ACC112 (cell line): ENCODE measurements around the gene UGCG.

ENCODE experiments used
- H2AFZ ChIP-seq: fragments of 200-600 bp; sonication (generic); one replicate; pipeline ENCODE4 v1.6.0; 2017; ENCODE audit warnings: antibody characterized with exemption, low read length; ENCODE audit not compliant: unreplicated experiment
- H3K27ac ChIP-seq: fragments of 200-600 bp; sonication (generic); 2 replicates; pipeline ENCODE4 v1.5.1; 2014; ENCODE audit warnings: low read depth, mild to moderate bottlenecking, antibody characterized with exemption, low read length, moderate library complexity
- H3K27me3 ChIP-seq: fragments of 200-600 bp; sonication (generic); 2 replicates; pipeline ENCODE4 v1.6.1; 2014; ENCODE audit warnings: mild to moderate bottlenecking, antibody characterized with exemption, low read length, moderate library complexity, mixed read lengths; ENCODE audit not compliant: insufficient read depth
- H3K36me3 ChIP-seq: fragments of 200-600 bp; sonication (generic); 2 replicates; pipeline ENCODE4 v1.6.1; 2016; ENCODE audit warnings: mild to moderate bottlenecking, antibody characterized with exemption, low read length, moderate library complexity, mixed read lengths; ENCODE audit not compliant: insufficient read depth
- H3K4me1 ChIP-seq: fragments of 200-600 bp; sonication (generic); one replicate; pipeline ENCODE4 v1.6.1; 2016; ENCODE audit warnings: low read length, mixed read lengths; ENCODE audit not compliant: insufficient read depth, unreplicated experiment, control insufficient read depth
- H3K4me3 ChIP-seq: fragments of 200-600 bp; sonication (generic); 2 replicates; pipeline ENCODE4 v1.5.1; 2014; ENCODE audit warnings: mild to moderate bottlenecking, low read depth, low read length
- H3K79me2 ChIP-seq: fragments of 200-600 bp; sonication (generic); one replicate; pipeline ENCODE4 v1.6.0; 2016; ENCODE audit warnings: low read length; ENCODE audit not compliant: control insufficient read depth, unreplicated experiment, insufficient read depth

UGCG gene

GRCh38 chr9:111978616-111979015 lies 82.0 kb downstream of the UGCG start:
- Histone ChIP-seq H3K36me3 (no peaks in the 10 kb centered on the region), H3K27ac (no peak overlapping the region), H2AFZ (no peak overlapping the region), H3K4me3 (no peak overlapping the region), H3K79me2 (no peaks in the 10 kb centered on the region), H3K4me1 (peaks cover 13% of the 10 kb centered on the region), H3K27me3 (no peaks in the 10 kb centered on the region)

- Histone ChIP-seq H3K36me3 (no peaks in the 10 kb centered on the region), H3K4me1 (peaks cover 3% of the 10 kb centered on the region), H3K27me3 (no peaks in the 10 kb centered on the region), H3K4me3 (no peak overlapping the region), H3K79me2 (no peaks in the 10 kb centered on the region), H2AFZ (no peak overlapping the region), H3K27ac (no peak overlapping the region)
Observed at GRCh38 chr9:111979561-111979960, 82.9 kb downstream of the UGCG start.

- H3K27ac ChIP-seq: no peak overlapping the region
- no peaks in the 10 kb centered on the region for H3K79me2 ChIP-seq
- H3K4me3 ChIP-seq: no peak overlapping the region
- H3K36me3 ChIP-seq: no peaks in the 10 kb centered on the region
- no peaks in the 10 kb centered on the region for H3K4me1 ChIP-seq
- H2AFZ ChIP-seq: no peak overlapping the region
- H3K27me3 ChIP-seq: no peaks in the 10 kb centered on the region
Observed at GRCh38 chr9:111980398-111980797, 83.8 kb downstream of the UGCG start.

GRCh38 chr9:111983484-111983908 lies 86.9 kb downstream of the UGCG start:
- H3K4me3 ChIP-seq: no peak overlapping the region
- no peaks in the 10 kb centered on the region for H3K36me3 ChIP-seq
- H3K27me3 ChIP-seq: no peaks in the 10 kb centered on the region
- peaks cover 4% of the 10 kb centered on the region for H3K4me1 ChIP-seq
- H3K27ac ChIP-seq: no peak overlapping the region
- H3K79me2 ChIP-seq: no peaks in the 10 kb centered on the region
- no peak overlapping the region for H2AFZ ChIP-seq

GRCh38 chr9:111984086-111984802 lies 87.6 kb downstream of the UGCG start:
- Histone ChIP-seq H3K4me3 (no peak overlapping the region), H3K4me1 (peaks cover 4% of the 10 kb centered on the region), H3K27ac (no peak overlapping the region), H2AFZ (no peak overlapping the region), H3K27me3 (no peaks in the 10 kb centered on the region), H3K36me3 (no peaks in the 10 kb centered on the region), H3K79me2 (no peaks in the 10 kb centered on the region)
